CD4-positive, alpha-beta T cell treated with Interleukin-17A for 4 hours (primary cell): ENCODE data around the gene ITPKA.

Source experiments
- DNase-seq: peaks from one replicate; pipeline ENCODE4 v3.0.0-alpha.2; 2020; ENCODE audit warnings: mixed read lengths

Gene ITPKA

DNA sequence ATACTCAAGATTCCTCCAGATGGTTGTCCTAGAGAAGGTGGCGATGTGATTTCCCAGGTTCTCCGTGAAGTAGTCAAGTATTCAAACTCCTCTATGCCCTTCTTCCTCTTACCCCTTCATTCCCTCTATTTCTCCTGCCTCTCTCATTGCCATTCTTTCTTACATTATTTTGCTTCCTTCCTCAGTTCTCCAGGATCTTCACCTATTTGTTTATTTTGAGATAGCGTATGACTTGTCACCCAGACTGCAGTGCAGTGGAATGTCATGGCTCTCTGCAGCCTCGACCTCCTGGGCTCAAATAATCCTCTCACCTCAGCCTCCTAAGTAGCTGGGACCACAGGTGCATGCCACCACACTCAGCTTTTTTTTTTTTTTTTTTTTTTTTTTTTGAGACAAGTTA is 1.8 kb upstream of the ITPKA start:
- DNase-seq: no peak

DNA sequence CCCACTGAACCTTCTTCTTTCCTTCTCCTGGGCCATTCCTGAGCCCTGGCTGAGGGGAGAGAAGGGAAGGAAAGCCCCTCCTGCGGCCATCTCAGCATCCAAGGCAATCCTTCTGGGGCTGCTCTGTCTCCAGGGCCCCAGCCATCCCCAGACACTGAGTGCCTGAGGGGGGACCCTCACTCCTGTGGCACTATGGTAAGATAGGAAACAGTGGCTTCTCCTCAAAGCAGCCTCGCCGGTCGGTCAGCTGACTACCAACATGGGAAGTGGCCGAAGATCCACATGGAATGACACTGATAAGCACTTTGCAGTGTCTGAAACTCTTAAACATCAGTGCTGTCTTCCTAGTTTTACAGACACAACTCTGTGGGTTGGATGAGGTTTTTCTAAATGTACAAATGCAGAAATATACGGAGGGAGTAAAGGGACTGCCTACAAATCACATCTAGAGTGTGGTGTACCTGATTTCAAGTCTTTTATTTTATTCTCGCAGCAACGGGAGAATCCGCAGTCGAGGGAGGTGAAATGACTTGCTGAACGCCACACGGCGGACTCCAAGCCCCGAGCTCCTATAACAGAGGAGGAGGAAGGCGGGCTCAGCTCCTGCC is 973 bp upstream of the ITPKA start:
- no peak for DNase-seq

DNA sequence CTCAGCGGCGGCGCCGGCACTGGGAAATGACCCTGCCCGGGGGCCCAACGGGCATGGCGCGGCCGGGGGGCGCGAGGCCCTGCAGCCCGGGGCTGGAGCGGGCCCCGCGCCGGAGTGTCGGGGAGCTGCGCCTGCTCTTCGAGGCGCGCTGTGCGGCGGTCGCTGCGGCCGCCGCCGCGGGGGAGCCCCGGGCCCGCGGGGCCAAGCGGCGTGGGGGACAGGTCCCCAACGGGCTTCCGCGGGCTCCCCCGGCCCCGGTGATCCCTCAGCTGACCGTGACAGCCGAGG is 172 bp downstream of the ITPKA start:
- no peak for DNase-seq

DNA sequence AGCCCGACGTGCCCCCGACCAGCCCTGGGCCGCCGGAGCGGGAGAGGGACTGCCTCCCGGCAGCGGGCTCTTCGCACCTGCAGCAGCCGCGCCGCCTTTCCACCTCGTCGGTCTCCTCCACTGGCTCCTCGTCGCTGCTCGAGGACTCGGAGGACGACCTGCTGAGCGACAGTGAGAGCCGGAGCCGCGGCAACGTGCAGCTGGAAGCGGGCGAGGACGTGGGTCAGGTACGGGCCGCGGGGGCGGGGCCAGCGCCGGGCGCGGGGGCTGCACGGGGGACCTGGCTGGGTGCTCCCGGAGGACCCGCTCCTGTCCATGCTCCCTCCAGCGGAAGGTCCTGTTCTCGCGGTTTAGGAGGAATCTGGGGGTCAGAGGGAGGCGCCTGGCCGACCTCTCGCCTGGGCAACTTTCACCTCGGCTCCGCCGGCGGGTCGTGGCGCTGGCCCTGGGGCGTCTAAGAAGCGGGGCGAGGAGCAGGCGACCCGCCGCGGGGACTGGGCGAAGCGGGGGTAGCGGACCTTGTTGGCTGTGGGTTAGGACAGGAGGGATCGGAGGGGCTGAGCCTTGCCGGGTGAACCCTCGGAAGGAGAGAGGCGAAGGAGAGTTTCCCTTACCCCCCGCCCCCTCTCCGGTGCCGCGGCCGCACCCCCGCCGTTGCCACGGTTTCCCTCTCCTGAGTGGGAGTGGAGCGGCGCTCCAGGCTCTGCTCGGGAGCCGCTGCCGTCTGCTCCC is 682 bp downstream of the ITPKA start:
- DNase-seq: peak; percentile 48

DNA sequence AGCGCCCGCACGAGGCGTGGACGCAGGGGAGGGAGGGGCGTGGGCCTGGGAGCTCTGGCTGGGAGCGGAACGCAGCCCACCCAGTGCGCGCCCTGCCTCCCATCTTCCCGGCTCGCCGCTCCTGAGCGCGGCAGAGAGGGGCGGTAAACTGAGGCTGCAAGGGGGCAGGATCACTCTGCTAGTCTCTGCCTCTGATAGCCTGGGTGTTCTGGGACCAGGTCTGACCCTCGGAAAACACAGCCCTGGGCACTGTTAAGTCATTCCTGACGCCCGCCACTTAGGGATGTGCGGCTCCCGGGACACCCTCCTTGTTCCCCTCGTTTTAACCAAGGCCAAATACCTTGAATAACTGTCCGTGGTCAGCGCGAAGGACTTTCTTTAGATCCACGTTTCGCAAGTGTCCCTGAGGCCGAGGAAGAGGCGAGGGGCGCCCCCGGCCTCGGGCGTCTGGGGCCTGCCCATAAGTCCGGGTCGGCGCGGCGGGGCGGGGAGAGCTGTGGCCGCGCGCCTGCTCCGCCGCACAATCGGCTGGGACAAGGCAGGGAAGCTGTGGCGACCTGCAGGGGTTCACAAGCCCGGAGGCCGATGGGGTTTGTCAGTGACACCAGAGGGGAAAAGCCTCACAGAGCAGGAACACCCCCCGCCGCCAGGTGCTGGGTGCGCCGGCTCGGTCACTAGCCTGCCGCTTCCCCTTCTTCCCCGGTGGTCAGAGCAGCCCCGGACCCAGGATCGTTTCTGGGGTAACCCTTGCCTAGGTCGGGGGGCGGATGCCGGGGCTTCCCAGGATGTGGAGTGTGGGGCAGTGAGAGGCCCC is 1.5 kb downstream of the ITPKA start:
- DNase-seq: peak; percentile 53

DNA sequence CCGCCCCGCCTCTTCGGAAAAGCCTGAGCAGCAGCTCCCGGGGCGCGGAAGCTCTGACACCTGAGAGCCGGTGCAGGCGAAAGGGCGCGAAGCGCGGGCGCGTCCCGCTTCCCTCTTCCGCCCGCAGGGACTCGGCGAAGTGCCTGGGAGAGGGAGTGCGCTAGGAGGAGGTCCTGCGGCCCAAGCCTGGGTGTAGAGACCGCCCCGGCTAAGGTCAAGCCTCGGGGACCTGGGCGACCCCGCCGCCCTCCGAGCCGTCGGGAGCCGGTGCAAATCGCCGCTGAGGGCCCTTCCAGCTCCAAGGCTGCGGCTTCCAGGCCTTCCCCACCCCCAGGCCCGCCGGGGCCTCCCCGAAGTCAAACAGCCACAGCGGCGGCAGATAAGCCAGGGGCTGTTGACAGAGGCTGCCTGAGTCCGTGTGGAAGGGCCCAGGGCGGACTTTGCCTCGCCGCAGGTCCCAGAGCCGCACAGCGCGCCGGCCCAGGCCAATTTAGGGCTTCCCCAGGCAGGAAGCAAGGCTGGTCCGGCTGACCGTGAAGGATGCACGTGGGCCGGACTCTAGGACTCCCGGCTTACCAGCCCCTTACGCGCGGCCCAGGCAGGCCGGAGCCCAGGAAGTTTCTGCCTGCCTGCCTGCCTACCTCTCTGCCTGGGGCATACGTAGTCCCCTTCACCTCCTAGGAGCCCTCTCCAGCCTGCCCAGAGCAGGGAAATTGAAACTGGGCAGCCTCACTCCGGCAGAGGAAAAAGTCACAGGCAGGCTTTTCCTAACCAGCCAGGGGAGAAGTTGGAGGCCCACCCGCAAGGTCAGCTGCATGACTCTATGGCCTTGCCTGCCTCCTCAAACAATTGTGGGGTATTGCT is 2.3 kb downstream of the ITPKA start:
- no peak for DNase-seq

DNA sequence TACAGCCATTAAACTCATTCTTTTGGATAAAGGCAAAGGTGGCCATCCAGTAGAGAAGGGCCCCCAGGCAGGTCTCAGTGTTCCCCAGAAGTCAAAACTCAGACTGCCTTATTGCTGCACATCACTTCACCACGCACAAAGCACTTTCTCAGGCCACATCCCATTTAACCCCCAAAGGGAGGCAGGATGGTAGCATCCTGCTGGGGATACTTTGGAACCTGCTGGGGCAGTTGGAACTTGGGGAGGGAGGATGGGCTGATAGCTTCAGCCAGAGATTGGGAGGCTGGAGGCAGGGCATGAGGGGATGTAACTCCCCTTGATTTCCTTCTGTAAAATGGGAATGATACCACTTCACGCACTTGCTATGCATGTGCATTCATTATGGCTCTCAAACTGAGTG is 5.0 kb downstream of the ITPKA start:
- no peak for DNase-seq

DNA sequence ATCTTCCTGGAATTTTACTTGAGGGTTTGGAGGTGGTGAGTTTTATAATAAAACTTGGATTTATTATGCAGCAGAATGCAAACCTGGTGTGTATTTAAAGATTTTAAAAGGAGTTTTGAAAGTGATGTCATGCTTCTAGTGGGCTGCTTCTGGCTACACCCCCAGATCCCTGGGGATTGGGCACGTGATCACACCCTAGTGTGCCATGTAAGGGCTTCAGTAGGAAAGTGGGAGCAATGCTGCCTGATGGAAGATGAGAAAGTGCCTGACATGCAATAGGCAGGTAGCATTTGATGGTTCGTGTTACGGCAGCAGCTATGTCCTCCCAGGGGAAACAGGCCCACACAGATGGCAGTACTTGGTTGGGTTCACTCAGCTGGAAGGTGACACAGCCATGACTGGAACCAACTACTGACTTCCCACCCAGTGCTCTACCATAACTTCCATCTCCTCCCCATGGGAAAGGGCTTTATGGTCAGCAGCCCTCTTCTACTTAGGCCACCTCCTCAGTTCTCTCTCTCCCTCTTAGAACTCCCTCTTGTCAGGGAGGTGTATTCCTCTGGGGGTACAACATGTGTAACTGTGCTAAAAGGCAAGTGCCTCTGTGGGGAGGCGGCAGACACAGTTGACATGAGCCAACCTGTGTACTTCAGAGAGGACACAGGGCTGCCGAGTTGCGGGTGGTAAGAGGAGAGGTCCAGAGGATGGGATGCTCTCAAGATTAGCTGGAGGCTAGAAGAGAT is 5.6 kb downstream of the ITPKA start:
- no peak for DNase-seq

DNA sequence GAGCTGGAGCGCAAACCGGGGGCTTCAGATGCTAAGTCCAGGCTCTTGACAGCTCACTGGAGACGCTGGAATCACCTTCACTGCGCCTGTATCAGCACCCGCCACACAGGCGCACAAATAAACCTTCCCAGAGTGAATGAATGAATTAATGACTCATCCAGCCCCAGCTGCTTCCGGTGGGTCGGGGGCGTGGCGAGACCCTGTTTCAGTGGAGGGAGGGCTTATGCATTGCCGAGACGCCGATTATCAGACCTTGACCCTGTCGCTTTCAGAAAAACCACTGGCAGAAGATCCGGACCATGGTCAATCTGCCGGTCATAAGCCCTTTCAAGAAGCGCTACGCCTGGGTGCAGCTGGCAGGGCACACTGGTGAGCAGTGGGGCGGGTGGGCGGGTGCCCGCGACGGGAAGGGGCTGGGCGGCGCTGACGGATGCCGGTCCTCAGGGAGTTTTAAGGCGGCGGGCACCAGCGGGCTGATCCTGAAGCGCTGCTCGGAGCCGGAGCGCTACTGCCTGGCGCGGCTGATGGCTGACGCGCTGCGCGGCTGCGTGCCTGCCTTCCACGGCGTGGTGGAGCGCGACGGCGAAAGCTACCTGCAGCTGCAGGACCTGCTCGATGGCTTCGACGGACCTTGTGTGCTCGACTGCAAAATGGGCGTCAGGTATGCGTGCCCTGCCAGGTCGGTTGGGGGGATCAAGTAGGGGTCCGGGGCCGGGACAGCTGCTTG is 7.7 kb downstream of the ITPKA start:
- peak; percentile 55 for DNase-seq

DNA sequence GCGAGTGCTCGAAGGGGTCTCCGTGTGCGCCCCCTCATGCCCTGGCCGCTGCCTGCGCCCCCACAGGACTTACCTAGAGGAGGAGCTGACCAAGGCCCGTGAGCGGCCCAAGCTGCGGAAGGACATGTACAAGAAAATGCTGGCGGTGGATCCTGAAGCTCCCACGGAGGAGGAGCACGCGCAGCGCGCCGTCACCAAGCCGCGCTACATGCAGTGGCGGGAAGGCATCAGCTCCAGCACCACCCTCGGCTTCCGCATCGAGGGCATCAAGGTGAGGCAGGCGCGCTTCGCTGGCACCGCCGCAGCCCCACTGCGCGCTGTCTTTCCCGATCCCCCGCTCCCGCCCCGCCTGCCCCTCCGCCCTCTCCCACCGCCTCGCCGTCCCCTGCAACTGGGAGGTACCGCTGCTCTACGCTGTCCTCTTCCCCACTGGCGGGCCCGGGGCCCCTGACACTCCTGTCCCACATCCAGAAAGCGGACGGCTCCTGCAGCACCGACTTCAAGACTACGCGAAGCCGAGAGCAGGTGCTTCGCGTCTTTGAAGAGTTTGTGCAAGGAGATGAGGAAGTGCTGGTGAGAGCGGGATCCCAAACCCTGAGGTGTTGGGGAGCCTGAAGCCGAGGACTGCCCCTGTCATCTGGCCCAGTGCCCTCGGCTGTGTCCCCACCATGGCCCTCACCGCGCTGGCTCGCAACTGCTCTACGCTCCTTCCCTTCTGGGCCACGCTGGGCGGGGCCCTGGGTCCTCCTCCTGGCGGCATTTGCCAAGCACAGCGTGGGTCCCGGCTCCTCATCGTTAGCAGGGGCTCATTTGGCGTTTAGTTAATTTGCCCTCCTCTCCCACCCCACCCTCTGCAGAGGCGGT is 8.5 kb downstream of the ITPKA start:
- peak; percentile 64 for DNase-seq

DNA sequence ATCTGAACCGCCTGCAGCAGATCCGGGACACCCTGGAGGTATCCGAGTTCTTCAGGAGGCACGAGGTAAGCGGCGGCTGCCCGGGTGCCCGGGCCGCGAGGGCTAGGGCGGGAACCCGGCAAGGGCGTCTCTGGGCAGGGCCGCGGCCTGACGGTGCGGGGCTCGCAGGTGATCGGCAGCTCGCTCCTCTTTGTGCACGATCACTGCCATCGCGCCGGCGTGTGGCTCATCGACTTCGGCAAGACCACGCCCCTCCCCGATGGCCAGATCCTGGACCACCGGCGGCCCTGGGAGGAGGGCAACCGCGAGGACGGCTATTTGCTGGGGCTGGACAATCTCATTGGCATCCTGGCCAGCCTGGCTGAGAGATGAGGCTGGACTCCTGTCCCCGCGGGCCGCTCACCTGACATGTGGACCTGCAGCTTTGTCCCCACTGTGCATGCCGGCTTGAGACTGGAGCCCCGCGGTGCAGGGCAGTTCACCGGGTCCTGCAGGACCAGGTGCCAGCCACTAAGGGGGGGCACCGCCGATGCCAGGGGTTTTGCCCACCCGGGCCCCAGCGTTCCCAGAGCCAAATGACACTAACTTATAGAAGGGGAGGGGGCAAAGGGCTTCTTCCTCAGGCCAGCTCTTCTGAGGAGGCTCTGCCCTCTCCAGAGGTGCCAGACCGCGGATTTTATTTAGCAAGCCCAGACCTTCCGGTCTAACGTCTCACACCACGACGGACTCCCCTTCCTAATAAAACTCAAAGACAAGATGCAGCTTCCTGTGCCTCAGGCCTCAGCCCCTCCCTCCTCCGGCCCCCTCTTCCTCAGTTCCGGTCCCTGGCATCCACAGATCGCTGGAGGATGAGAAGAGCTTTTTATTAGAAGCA is 9.4 kb downstream of the ITPKA start:
- DNase-seq: peak; percentile 16

DNA sequence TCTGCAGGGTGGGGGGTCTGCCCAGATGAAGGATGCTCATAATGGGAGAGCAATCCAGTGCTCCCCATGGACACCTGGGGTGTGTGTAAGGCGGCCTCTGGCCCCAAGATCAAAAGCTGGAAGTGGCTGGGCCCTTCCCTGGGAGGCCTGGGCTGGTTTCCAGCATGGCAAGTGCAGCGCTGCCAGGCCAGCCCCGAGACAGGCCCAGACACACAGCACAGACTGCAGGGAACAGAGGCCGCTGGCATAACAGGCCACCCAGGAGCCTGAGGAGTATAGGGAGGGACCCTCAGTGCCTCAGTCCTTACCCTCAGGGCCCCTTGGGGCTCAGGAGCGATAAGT is 10.0 kb downstream of the ITPKA start:
- no peak for DNase-seq

DNA sequence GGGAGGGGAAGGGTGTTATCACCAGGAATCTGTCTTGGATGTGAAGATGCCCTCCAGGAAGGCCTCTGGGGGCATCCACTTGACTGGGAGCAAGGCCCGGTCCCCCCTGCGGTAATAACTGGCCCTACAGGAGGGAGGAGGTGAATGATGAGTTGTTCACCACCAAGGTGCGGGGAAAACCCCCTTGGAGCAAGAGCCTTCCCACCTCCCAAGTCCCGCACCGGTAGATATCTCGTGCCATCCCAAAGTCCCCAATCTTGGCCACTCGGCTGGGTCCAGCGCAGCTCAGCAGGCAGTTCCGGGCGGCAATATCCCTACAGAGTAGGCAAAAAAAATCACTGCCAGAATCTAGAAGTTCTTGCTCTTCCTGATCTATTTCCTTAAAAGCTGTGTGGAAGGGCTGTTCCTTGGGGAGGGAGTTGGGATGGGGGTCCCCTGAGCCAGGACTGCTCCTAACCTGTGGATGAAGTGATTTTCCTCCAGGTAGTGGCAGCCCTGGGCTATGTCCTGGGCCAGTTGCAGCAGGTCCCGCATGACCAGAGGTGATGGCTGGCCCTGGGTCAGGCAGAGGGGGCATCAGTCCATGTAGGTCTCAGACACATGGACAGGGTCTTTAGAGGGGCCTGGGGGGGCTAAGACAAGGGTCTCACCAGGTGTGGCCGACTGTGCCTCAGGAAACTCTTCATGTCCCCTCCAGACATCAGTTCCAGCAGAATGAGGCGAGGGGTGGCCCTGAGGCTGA is 11.2 kb downstream of the ITPKA start:
- no peak for DNase-seq

DNA sequence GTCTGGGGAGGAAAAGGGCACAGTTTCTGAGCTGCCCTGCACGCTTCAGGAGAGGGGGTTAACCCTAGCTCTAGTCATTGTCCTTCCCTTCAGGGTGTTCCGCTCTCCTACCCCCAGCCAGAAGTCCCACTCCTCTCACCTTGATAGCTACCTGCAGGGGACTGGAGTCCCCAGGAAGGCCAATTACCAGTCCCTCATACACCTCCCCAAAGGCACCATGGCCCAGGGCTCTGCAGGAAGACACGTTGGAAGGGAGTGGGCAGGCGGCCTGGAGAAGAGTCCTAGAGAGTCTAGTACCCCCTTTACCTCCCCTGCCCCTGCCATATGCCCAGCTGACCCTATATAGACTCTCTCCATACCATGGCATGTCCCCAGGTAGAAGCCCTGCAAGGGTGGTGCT is 12.1 kb downstream of the ITPKA start:
- DNase-seq: no peak

DNA sequence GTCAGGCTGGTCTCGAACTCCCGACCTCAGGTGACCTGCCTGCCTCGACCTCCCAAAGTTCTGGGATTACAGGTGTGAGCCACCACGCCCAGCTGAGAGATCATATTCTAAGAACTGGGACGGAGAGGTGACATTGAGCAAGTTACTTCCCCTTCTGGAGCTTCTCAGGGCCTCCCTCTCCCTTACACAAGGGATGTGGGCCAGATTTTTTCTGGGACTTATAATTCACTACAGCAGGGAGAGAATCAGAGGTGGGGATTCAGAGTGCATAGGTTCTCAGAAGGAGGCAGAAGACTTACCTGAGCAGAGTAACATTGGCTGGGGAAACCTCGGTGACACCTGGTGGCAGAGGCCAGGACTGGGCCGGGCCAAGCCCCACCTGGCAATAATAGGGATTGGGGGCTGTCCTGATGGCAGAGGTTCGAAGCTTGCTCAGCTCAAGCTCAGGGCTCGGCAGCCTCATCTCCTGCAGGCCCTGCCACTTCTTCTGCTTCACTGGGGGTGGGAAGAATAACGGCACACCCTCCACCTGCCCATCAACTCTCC is 13.2 kb downstream of the ITPKA start:
- DNase-seq: peak; percentile 31

DNA sequence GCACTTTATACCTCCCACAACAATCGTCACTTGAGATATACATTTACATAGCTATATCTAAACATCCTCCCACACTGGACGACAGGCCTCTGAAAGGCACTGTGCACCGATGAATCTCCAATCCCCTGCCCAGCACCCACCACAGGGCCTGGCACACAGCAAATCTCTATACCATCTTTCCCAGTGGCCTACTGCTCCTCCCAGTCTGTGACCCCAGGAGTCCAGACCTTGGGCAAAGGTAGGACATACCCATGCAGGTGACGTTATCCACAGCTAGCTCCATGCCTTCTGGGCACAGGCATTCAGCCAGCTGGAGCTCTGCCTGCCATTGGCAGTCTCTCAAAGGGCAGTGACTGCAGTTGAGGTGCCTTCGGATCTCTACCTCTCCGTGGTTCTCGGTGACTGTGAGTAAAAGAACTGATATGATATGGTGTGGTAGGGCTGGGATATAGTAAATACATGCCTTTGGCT is 14.2 kb downstream of the ITPKA start:
- no peak for DNase-seq

DNA sequence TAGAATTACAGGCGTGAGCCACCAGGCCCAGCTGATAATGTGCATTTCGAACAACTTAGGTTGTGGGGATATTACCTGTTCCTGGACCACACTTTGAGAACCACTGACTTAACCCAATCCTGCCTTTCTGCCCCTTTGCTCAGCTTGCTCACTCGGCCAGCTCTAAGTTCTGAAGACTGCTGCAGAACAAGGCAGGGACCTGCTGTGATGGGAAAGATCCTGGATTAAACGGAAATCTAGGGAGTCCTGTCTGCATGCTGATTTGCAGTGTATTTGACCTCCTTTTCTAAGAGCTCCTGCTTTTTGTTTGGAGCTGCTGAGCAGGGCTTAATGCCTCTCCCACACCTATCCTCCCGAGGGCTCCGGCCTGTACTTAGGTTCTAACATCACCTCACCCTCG is 17.1 kb downstream of the ITPKA start:
- DNase-seq: no peak

DNA sequence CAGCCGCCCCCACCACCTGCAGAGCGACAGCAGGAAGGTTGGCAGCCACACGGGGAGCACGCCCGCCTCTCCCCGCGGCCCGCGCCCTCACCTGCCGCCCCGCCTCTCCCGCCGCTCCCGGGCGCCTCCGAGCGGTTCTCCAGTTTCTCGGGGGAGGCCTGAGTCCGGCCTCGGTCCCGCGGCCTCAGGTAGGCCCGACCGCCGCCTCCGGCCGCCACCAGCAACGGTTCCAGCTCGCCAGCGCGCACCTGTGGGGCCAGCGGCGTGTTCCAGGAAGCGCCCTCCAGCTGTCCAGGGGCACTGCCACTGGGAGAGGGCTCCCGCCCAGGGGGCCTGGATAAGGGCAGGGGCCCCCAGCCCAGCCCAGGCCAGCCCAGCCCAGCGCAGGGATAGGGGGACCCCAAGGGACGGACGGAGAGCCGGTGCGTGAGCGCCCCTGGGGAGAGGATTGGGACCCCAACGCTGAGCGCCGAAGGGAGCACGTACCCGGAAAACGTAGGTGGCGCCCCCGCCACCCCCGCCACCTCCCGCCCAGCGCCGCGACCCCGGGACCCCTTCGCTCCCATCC is 17.7 kb downstream of the ITPKA start:
- no peak for DNase-seq
